Calu3 (cell line): ENCODE data around the gene SYT12. TPM values are rescaled to one million over a fixed set of nuclear protein-coding genes. Genes with fewer than 3 reads are reported as not detected.
"Not testable (repeated sequence)": the region's sequence is repeated elsewhere in the genome, so short reads cannot be mapped to it uniquely, and the experiment has no call there.

Experiments
- BruUV-seq: library from RNA; stranded (reverse); fragments of 400-500 nt; replicated peaks from 2 replicates; lab custom pipeline; 2021; lab: Mats Ljungman, UMichigan
- CTCF ChIA-PET: fragments of 300-600 bp; sonication (Branson Sonifier 250); formaldehyde crosslinking; loops from one replicate; lab custom pipeline; 2022; ENCODE audit warnings: antibody characterized with exemption; lab: Charles Lee
- DNase-seq: peaks from one replicate; pipeline ENCODE4 v3.0.0; 2022
- H3K27ac Mint-ChIP-seq: one replicate; pipeline ENCODE4 v1.8.0; 2022; ENCODE audit warnings: mixed read lengths; ENCODE audit not compliant: unreplicated experiment
- H3K27me3 Mint-ChIP-seq: one replicate; pipeline ENCODE4 v1.8.0; 2022; ENCODE audit warnings: mixed read lengths; ENCODE audit not compliant: unreplicated experiment
- H3K36me3 Mint-ChIP-seq: one replicate; pipeline ENCODE4 v1.8.0; 2022; ENCODE audit warnings: mild to moderate bottlenecking, moderate library complexity, mixed read lengths; ENCODE audit not compliant: insufficient read depth, unreplicated experiment
- H3K4me1 Mint-ChIP-seq: one replicate; pipeline ENCODE4 v1.8.0; 2022; ENCODE audit warnings: mild to moderate bottlenecking, low read depth, mixed read lengths; ENCODE audit not compliant: unreplicated experiment
- H3K4me3 Mint-ChIP-seq: one replicate; pipeline ENCODE4 v1.8.0; 2022; ENCODE audit warnings: mild to moderate bottlenecking, low read depth, moderate library complexity, mixed read lengths; ENCODE audit not compliant: unreplicated experiment
- H3K9me3 Mint-ChIP-seq: one replicate; pipeline ENCODE4 v1.8.0; 2022; ENCODE audit warnings: low read depth, mixed read lengths; ENCODE audit not compliant: unreplicated experiment
- intact Hi-C: fragments of 100-400 bp; cut with micrococcal nuclease; formaldehyde crosslinking; loops from one replicate; pipeline ENCODE4 v1.10.0; 2022; ENCODE audit not compliant: unreplicated experiment
- total RNA-seq: library from RNA; stranded (reverse); gene quantifications from 2 replicates; pipeline ENCODE4 v1.2.3, GENCODE V29; 2022
- TF ChIP-seq, protein P1 (sequence below): fragments of 200-600 bp; IDR thresholded peaks from one replicate; pipeline ENCODE4 v1.8.0; 2022; ENCODE audit warnings: antibody characterized with exemption; ENCODE audit not compliant: unreplicated experiment

Gene SYT12
- total RNA-seq, 1 experiment from 2014 or later: 6.4 TPM

GRCh38 chr11:67002297-67002913, 20.5 kb upstream of the SYT12 start:
- Mint-ChIP-seq H3K4me3 (no peak overlapping the region), H3K27ac (no peak overlapping the region), H3K4me1 (no peaks in the 10 kb centered on the region), H3K36me3 (no peaks in the 10 kb centered on the region), H3K27me3 (no peaks in the 10 kb centered on the region), H3K9me3 (no peaks in the 10 kb centered on the region)
- intact Hi-C loops: no loop called here
- CTCF ChIA-PET: interaction anchor here (0.6 kb wide), 1 partner anchor 39 kb away, joined by 4 read pairs; no protein-coding TSS in a partner anchor
- BruUV-seq: no TSS peak
- TF ChIP-seq, protein P1, sequence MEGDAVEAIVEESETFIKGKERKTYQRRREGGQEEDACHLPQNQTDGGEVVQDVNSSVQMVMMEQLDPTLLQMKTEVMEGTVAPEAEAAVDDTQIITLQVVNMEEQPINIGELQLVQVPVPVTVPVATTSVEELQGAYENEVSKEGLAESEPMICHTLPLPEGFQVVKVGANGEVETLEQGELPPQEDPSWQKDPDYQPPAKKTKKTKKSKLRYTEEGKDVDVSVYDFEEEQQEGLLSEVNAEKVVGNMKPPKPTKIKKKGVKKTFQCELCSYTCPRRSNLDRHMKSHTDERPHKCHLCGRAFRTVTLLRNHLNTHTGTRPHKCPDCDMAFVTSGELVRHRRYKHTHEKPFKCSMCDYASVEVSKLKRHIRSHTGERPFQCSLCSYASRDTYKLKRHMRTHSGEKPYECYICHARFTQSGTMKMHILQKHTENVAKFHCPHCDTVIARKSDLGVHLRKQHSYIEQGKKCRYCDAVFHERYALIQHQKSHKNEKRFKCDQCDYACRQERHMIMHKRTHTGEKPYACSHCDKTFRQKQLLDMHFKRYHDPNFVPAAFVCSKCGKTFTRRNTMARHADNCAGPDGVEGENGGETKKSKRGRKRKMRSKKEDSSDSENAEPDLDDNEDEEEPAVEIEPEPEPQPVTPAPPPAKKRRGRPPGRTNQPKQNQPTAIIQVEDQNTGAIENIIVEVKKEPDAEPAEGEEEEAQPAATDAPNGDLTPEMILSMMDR: no peak
- DNase-seq: no peak

GRCh38 chr11:67002921-67003411, 20.0 kb upstream of the SYT12 start:
- CTCF ChIA-PET: no interaction called here
- TF ChIP-seq, protein P1: no peak

GRCh38 chr11:67005200-67005599, 17.7 kb upstream of the SYT12 start:
- H3K27ac Mint-ChIP-seq, BruUV-seq, H3K36me3 Mint-ChIP-seq, intact Hi-C loops, H3K9me3 Mint-ChIP-seq, H3K27me3 Mint-ChIP-seq, DNase-seq, H3K4me3 Mint-ChIP-seq, H3K4me1 Mint-ChIP-seq, CTCF ChIA-PET: not testable (repeated sequence)

More at GRCh38 chr11:67002921-67003411, 20.0 kb upstream of the SYT12 start:
- Mint-ChIP-seq H3K9me3 (no peaks in the 10 kb centered on the region), H3K27me3 (no peaks in the 10 kb centered on the region), H3K36me3 (no peaks in the 10 kb centered on the region), H3K27ac (no peak overlapping the region), H3K4me1 (no peaks in the 10 kb centered on the region), H3K4me3 (no peak overlapping the region)
- DNase-seq: no peak
- no TSS peak for BruUV-seq
- intact Hi-C loops: no loop called here

- no peaks in the 10 kb centered on the region for H3K9me3 Mint-ChIP-seq
These were observed 16.7 kb upstream of the SYT12 start for GRCh38 chr11:67006029-67006884.

More at GRCh38 chr11:67006029-67006884, 16.7 kb upstream of the SYT12 start:
- CTCF ChIA-PET: interaction anchor here (0.6 to 1.0 kb wide), 2 partner anchors 10 to 48 kb away, joined by 3 read pairs; no protein-coding TSS in a partner anchor
- TF ChIP-seq, protein P1: no peak
- Mint-ChIP-seq H3K4me1 (no peaks in the 10 kb centered on the region), H3K27me3 (no peaks in the 10 kb centered on the region), H3K36me3 (no peaks in the 10 kb centered on the region), H3K4me3 (no peak overlapping the region), H3K27ac (no peak overlapping the region)
- BruUV-seq: no TSS peak
- no peak for DNase-seq
- intact Hi-C loops: no loop called here
